NCI-H774 (cell line): ENCODE measurements around the gene GHSR.

Source experiments
- DNase-seq: peaks from one replicate; lab custom pipeline; 2025; lab: John Stamatoyannopoulos, UW

Gene GHSR, protein sequence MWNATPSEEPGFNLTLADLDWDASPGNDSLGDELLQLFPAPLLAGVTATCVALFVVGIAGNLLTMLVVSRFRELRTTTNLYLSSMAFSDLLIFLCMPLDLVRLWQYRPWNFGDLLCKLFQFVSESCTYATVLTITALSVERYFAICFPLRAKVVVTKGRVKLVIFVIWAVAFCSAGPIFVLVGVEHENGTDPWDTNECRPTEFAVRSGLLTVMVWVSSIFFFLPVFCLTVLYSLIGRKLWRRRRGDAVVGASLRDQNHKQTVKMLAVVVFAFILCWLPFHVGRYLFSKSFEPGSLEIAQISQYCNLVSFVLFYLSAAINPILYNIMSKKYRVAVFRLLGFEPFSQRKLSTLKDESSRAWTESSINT

DNA sequence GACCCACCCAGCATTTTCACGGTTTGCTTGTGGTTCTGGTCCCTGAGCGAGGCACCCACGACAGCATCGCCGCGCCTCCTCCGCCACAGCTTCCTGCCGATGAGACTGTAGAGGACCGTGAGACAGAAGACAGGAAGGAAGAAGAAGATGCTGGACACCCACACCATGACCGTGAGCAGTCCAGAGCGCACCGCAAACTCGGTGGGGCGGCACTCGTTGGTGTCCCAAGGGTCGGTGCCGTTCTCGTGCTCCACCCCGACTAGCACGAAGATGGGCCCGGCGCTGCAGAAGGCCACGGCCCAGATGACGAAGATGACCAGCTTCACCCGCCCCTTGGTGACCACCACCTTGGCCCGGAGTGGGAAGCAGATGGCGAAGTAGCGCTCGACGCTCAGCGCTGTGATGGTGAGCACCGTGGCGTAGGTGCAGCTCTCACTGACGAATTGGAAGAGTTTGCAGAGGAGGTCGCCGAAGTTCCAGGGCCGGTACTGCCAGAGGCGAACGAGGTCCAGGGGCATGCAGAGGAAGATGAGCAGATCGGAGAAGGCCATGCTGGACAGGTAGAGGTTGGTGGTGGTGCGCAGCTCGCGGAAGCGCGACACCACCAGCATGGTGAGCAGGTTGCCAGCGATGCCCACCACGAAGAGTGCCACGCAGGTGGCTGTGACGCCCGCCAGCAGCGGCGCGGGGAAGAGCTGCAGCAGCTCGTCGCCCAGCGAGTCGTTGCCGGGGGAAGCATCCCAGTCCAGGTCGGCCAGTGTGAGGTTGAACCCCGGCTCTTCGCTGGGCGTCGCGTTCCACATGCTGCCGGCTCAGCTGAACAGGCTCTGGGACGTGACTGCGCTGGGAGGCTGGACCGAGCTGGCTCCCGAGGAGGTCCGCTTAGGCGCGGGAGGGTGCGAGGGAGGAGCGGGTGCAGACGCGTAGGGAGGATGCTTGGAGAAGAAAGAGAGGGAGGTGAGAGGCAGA lies at the start of gene GHSR:
GHSR (minus strand) TSS at position 846 of the 969 bp plus-strand sequence; CDS start at position 803, 43 bp downstream.
- DNase-seq, result no peak

DNA sequence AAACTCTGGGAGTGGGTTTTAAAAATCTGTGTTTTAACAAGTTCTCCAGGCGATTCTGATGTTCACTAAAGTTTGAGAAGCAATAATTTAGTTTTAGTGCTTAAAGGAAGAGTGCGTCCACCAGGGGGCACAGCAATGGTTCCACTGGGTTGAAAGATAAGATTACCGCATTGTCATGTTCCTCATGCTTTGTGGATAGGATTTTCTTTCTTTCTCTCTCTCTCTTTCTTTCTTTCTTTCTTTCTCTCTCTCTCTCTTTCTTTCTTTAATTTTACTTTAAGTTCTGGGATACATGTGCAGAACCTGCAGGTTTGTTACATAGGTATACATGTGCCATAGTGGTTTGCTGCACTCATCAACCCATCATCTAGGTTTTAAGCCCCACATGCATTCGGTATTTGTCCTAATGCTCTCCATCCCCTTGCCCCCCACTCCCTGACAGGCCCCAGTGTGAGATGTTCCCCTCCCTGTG lies 42.0 kb upstream of the GHSR start:
- peak; percentile 37 for DNase-seq

DNA sequence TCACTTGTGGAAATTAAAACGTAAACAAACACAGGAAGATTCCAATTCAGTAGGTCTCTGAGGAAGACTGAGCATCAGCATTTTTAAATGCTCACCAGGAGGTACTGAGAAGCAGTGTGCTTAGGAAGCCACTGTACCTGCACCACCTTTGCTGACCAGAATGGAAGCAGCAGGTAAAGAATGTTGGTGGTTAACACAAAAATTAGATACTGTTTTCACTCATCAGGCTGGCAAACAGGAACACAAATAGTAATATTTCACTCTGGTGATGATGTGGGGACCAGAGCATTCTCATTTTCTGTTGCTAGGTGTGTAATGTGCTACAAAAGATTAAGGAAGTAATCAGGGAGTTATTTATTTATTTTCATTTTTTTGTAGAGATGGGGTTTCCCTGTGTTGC lies 29.9 kb upstream of the GHSR start:
- no peak for DNase-seq

DNA sequence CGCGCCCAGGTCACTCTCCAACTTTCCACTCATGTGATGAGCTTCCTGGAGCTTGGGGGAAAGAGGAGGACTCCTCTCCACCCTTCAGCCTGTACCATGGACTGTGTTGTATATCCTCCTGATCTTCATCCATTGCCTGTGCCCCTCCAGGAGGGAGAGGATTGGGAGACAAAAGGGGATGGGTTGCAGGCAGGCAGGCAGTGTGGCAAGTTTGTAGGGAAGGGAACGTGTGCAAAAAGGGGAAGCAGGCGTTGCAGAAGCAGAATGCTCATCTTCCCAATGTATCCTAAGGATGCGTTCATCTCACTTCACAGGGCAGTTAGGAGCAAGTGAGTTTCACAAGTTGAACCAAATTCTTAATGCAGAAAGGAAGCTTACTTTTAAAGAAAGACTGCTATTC lies 28.1 kb upstream of the GHSR start:
- DNase-seq, result peak; percentile 14

DNA sequence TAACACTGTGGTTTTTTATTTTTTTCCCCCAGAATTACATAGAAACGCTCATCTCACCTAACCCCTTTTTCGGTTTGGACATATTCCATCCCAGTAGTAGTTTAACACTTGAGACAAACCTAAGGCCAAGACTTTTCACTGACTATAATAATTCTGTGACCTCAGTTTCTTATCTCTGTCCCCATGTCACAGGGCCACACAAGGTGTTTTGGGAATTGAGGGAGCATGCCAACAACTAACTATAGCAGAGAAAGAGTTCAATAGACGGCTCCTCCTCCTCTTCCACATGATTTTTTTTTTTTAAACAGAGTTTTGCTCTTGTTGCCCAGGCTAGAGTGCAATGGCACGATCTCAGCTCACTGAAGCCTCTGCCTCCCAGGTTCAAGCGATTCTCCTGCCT lies 27.4 kb upstream of the GHSR start:
- DNase-seq, result no peak

DNA sequence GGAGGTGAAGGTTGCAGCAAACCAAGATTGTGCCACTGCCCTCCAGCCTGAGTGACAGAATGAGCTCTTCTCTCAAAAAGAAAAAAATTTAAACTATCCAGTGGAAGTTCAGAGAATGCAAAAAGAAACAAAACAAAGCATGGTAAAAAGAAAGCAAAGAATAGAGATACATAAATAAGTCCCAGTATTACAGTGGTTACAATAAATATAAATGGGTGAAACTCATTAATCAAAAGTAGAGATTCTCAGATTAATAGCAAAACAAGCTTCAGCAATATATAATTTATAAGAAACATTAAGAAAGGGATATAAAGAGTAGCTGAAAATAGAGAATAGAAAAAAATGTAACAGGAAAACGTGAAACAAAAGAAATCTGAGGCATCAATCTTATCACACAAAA lies 23.6 kb upstream of the GHSR start:
- no peak for DNase-seq

DNA sequence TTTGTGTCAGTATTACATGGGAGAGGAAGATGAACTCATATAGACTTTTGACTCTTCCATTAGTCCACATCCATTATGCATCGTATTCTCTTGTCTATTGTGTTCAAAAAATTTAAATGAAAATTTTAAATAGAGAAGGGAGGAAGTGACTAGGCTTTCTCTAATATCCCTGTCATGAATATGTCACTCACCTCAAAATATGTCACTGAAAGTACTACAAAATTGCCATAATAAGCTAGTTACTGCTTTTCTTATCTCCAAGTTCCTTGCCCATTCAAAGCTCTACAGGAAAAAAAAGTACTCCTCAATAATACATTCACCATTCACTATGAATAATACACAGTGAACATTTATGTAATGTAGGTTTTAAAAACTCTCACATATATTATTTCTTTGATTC lies 22.3 kb upstream of the GHSR start:
- no peak for DNase-seq

DNA sequence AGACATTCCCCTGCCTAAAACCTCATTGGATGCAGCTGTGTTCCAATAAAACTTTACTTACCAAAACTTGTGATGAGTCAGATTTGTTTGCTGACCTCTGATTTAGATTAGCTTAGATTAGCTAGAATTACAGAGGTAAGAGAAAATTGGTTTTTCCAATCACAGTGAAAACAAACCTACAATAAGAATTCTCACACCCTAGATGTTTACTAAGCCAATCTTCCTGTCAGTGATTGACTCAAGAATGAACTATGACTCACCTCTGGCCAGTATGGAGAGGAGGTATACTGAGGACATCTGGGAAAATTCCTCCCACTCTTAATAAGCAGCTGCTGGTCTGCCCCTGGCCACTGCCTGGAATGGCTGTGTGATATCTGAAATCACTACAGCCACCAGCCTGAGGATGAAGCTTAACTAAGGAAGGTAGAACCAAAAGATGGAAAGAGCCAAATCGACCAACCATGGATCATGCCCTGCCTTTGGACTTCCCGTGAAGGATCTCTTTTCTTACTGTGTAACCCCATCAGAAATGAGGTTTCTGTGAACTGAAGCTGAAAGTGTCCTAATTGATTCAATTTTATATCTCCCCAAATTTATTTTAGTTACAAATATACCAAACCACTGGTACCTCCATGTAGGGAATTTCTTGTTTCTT lies 19.0 kb upstream of the GHSR start:
- no peak for DNase-seq

DNA sequence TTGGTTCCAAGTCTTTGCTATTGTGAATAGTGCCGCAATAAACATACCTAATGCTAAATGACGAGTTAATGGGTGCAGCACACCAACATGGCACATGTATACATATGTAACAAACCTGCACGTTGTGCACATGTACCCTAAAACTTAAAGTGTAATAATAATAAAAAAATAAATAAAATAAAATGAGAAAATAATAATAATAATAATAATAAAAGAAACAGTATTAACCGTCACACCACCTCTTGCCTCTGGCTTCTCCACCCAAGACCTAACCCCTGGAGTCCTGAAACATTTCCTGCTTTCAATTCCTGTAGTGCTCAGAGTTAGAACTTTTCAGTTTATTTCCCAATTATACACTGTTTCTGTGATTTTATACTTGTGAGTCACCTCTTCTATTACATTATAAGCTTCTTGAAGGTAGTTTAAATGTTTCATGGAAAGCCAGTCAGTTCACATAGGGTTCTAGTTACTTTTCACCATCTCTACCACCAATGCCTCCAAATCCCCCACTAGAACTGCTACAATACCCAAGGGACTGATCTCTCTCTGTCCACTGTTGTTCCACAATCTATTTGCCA lies 18.4 kb upstream of the GHSR start:
- DNase-seq, result no peak

DNA sequence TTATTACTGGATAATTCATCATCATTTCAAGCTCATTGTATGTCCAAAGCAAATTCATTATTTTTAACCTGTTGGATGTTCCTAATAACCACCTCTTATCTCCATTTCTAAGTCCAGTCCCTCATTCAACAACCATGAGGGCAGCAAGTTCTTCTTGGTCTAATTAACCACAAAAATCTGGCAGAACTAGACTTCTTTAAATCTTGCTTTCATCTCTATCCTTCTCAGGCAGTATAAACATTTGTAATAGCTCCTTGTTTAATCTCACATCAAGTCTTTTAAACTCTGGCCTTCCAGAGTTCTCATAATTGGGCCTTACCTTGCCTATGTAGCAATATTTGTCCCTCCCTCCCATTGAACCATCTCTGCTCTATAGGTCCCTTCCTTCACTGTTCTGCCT lies 17.0 kb upstream of the GHSR start:
- DNase-seq, result no peak

DNA sequence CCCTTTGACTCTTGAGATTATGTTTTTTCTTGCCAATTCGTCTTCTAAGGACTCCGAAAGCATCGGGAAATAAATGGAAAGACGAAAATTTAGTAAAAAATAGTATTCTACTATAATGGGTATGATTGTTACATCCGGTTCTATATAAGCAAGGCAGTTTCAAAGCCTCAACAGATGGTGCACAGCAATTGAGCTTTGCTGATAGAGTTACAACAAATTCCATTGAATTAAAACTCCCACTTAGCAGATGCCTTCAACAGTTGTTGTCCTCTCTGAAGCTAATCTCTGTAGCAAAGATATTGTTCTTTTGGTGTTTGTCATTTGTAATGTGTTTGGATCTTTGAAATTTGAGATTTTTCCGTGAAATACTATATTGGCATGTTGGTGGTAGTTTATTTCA lies 16.1 kb upstream of the GHSR start:
- no peak for DNase-seq

DNA sequence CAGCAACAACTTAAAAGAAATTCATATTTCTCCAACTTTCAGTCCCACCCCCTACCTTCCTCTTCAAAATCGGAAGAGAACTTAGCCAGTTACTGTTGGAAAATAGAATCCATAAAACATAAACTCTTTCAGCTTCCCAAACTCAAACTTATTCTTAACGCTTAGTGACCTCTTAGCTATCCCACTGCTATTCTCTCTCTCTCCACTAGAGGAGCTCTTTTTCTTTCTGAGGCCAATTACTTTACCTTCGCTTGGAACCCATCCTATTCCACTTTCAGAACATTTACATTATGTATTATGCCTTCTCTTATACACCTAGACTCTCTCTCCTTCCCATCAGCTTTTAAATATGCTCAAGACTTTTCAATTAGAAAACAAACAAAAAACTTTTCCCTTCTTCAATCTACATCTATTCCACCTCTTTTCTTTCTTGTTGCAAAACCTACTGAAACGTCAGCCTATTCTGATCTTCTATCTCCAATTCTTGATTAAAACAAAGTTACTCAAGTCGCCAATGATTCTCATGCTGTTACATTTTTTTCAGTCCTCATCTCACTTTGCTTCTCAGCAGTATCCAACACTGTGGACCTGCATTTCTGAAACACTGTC lies 13.4 kb upstream of the GHSR start:
- DNase-seq, result no peak

DNA sequence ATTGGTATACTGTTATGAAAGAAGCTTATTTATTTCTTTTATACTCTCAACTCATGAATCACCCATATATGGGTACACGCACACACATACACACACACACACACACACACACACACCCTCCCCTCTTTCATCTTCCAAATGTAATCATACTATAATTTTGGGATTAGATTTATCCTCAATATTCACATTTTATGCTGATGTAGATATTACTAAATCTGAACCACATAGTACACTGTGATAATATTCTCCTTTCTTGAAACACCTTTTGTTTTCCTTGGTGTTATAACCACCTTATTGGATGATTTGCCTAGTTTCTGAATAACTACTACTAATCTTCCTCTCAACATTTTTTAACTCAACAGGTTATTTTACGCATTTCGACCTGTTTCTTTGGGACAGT lies 8.1 kb upstream of the GHSR start:
- no peak for DNase-seq

DNA sequence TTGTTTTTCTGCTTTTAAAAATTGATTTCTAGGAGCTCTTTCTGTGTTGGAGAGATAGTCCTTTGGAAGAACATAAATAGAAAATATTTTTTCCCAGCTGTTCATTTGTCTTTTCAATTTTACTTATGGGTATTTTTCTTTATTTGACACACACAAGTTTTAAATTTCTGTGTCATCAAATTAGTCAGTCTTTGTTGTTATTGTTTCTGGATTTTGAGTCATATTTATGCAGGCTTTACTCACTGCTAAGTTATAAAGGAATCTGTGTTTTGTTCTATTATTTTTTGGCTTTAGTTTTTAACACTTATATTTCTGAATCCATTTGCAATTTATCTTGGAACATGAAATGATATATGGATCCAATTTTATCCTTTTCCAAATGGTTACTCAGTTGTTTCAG lies 5.9 kb upstream of the GHSR start:
- no peak for DNase-seq

DNA sequence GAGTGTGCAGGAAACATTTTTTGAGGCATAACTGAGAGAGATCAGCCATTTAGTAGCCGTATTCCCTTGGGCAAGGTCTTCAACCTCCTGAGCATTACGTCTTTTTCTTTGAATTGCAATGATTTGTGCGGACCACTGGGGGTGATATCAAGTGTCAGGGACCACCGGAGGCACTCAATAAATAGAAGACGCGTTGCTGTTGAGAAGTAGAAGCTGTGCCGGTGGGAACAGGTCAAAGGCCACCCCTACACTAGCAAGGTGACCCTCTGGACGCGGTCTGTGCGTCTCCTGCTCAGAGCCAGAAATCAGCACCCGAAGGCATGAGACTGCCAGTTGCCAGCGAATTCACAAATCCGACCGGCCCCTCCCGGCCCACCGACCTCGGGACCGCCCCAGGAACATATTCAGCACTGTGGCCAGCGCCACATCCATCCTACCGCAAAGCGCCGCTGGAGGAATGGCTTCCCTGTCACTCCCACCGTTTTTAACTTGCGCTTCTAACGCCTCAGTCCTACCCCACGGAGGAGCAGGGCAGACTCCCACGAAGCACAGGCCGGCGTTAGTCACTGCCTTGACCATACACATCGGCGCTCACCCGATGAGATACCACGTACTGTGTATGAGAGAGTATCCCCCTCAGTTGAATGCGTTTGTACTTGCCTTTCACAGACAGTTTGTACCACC lies 1.4 kb upstream of the GHSR start:
- no peak for DNase-seq

DNA sequence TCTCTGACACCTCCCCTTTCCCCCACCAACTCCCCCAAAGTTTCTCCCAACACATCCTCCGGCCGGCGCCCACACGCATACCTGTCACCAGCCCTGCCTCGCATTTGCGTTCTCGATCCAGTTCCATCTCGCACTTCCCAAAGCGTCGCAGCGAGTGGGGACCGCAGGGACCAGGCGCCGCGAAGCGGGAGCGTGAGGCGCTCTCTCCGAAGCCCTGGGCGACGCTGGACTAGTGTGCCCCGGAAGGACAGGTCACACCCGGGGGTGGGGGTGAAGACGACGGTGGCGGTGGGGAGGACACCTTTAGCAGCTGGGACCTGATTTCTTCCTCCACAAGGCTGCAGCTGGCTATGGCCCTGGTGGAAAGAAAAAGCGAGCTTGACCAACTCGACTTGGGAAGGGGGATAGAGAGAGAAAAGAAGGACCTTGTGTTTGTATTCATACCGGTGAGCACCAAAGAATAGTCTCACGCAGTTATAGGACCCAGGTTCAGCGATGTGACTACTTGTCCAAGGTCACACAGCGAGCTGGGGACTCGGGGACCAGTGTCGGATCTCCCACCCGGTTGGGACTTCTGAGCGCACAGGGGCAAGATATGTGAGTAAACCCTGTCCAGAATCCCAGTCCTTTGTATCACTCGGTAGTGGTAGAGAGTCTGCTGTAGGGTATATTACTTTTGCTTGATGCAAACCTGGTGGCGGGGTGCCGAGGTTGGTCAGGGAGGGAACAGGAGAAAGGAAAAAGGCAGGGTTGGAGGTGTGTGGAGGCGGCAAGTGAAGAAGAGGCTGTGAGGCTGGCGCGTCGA lies 607 bp upstream of the GHSR start:
- no peak for DNase-seq

DNA sequence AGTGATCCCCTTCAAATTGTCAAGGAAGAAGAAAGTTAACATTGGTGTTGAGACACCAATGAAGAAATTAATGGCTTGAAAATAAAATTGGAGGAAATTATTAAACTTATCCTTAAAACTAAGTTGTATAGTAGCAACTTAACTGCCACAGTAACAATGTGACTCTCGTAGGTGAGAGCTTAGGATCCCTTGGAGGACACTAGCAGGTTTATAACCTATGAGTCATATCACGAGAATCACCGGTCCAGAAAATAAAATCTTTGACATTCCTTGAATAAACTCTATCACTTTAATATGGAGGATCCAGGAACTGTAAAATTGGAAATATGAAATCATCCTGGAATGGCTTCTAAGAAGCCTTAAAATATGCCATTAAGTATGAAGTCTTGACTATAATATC lies 2.1 kb downstream of the GHSR start:
- DNase-seq, result no peak

DNA sequence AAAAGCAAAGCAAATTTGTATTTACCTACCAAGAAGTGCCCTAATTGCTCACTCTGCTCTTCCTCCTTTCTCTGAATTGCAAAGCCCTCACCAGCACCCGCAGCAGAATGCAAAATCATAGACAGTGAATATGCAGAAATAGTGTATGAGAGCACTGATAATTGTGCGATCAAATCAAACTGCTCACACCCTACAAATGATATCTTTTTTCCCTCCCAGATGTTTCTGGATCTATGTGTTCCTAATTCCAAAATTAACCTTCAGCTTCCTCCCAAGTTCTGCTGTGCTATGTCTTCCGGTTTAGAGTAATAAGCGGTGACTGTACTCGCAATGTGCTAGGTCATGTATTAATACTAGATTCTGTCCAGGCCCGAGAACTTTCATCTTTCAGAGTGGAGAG lies 3.4 kb downstream of the GHSR start:
- DNase-seq, result no peak

DNA sequence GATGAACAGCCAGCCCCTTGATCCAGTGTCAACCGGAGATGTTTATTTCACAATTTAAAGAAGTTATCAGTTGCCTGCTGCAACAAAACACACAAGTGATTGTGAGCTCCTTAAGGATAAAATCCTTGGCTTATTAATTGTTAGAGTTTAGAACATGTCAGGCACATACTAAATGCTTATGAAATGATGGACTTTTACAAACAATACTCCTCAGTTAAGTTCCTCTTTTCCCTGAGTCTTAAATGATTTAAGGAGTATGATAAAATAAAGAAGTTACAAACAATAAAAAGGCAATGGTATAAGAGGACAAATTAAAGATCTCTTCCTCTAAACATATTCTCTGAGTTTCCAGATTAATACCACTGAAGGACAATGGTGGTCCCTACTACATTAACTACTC lies 5.7 kb downstream of the GHSR start:
- no peak for DNase-seq

DNA sequence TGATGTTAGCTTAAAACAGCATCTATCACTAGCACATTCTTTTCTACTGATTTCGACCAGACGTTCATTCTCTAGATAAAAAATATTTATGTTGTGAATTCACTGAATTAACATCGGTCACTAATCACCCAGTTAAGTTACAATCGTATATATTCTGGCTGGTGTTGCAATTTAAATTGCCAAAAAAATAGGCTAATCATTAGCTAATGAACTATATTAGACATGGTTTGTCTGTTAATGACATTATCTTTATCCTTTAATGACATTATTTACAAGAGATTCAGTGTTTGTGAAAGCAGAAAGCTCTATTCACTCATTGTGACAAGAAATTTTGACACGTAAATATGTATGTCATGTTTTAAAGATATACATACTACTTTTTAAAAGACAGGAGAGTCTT lies 6.7 kb downstream of the GHSR start:
- no peak for DNase-seq
